Measurements from ENCODE around the gene OSBPL3. TPM values are rescaled to one million over a fixed set of nuclear protein-coding genes. Genes with fewer than 3 reads are reported as not detected.

OSBPL3 gene
- total RNA-seq, 1 experiment from 2014 or later = 11.6 TPM

- H3K79me2 ChIP-seq (ENCODE audit: low read length) = peaks cover 95% of the 10 kb centered on the region
- no peak overlapping the region for H3K27ac ChIP-seq (ENCODE audit: low read length)
- ATAC-seq = no peak
- peaks cover 5% of the 10 kb centered on the region for H3K4me1 ChIP-seq (ENCODE audit: insufficient read depth, low read length)
- TF ChIP-seq EZH2phosphoT487 (IDR thresholded peaks at IDR 0.05; ENCODE audit: borderline replicate concordance, low read length) = no peak
- TF ChIP-seq, protein P1, sequence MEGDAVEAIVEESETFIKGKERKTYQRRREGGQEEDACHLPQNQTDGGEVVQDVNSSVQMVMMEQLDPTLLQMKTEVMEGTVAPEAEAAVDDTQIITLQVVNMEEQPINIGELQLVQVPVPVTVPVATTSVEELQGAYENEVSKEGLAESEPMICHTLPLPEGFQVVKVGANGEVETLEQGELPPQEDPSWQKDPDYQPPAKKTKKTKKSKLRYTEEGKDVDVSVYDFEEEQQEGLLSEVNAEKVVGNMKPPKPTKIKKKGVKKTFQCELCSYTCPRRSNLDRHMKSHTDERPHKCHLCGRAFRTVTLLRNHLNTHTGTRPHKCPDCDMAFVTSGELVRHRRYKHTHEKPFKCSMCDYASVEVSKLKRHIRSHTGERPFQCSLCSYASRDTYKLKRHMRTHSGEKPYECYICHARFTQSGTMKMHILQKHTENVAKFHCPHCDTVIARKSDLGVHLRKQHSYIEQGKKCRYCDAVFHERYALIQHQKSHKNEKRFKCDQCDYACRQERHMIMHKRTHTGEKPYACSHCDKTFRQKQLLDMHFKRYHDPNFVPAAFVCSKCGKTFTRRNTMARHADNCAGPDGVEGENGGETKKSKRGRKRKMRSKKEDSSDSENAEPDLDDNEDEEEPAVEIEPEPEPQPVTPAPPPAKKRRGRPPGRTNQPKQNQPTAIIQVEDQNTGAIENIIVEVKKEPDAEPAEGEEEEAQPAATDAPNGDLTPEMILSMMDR (conservative IDR thresholded peaks at IDR 0.05; ENCODE audit: low read depth, low read length) = no peak
- no peak for TF ChIP-seq EZH2 (IDR thresholded peaks at IDR 0.05; ENCODE audit: low read length, unreplicated experiment)
- CTCF ChIA-PET = interaction anchor here (0.5 kb wide), 1 partner anchor 130 kb away, joined by 4 read pairs; no protein-coding TSS in a partner anchor
- intact Hi-C loops (cut with micrococcal nuclease) = no loop called here
- H3K36me3 ChIP-seq (ENCODE audit: low read depth, low read length) = no peaks in the 10 kb centered on the region
- no peak overlapping the region for H3K4me2 ChIP-seq (ENCODE audit: low read length)
- no peak overlapping the region for H3K4me3 ChIP-seq (ENCODE audit: low read length)
- no peak overlapping the region for H3K9ac ChIP-seq (ENCODE audit: low read length)
- no peaks in the 10 kb centered on the region for H3F3A ChIP-seq (ENCODE audit: low read length, unreplicated experiment)
- H3K9me3 ChIP-seq (ENCODE audit: low read length) = no peaks in the 10 kb centered on the region
- H2AFZ ChIP-seq (ENCODE audit: low read length) = no peak overlapping the region
- H3K27me3 ChIP-seq (ENCODE audit: low read length) = no peaks in the 10 kb centered on the region
- no peaks in the 10 kb centered on the region for H3K9me2 ChIP-seq (replicated peaks; ENCODE audit: low read length)
- POLR2A ChIA-PET (ENCODE audit: unreplicated experiment) = interaction anchor here (0.6 kb wide), 1 partner anchor 8 kb away, joined by 4 read pairs; no protein-coding TSS in a partner anchor
- no TSS peak for BruUV-seq (replicated peaks)
- no peak for DNase-seq
- H4K20me1 ChIP-seq (ENCODE audit: low read length) = no peaks in the 10 kb centered on the region
These were observed 24.7 kb downstream of the OSBPL3 start for GRCh38 chr7:24955313-24955712.

DNA sequence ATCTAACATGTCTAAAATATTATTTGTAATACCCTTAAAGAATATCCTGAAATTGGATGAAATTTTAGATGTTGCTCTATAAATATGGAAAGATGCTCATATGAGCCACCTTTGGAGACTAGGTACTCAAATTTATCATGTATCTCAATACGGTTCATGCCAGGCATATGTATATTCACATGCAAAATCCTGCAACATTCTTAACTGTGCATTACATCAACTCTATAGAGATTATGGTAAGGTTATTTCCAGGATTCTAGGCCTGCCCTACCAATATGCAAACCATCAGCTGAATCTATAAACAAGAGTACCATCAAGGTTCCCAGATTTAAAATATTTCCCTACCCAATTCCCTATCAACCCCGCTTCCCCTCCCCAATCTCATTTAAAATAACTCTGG lies 27.5 kb downstream of the OSBPL3 start:
- no peaks in the 10 kb centered on the region for H3K27me3 ChIP-seq (ENCODE audit: low read length)
- TF ChIP-seq EZH2 (IDR thresholded peaks at IDR 0.05; ENCODE audit: low read length, unreplicated experiment) (no peak), EZH2phosphoT487 (IDR thresholded peaks at IDR 0.05; ENCODE audit: borderline replicate concordance, low read length) (no peak)
- TF ChIP-seq, protein P1 (conservative IDR thresholded peaks at IDR 0.05; ENCODE audit: low read depth, low read length) = no peak
- H4K20me1 ChIP-seq (ENCODE audit: low read length) = no peaks in the 10 kb centered on the region
- H3K79me2 ChIP-seq (ENCODE audit: low read length) = peaks cover 93% of the 10 kb centered on the region
- intact Hi-C loops (cut with micrococcal nuclease) = no loop called here
- DNase-seq = no peak
- H3F3A ChIP-seq (ENCODE audit: low read length, unreplicated experiment) = no peaks in the 10 kb centered on the region
- ChIA-PET POLR2A (ENCODE audit: unreplicated experiment) (no interaction called here), CTCF (interaction anchor here (0.6 kb wide), 1 partner anchor 196 kb away, joined by 8 read pairs; no protein-coding TSS in a partner anchor)
- H3K9me3 ChIP-seq (ENCODE audit: low read length) = no peaks in the 10 kb centered on the region
- no TSS peak for BruUV-seq (replicated peaks)
- no peak overlapping the region for H3K4me2 ChIP-seq (ENCODE audit: low read length)
- no peaks in the 10 kb centered on the region for H3K9me2 ChIP-seq (replicated peaks; ENCODE audit: low read length)
- ATAC-seq = no peak
- H3K36me3 ChIP-seq (ENCODE audit: low read depth, low read length) = no peaks in the 10 kb centered on the region
- H3K27ac ChIP-seq (ENCODE audit: low read length) = no peak overlapping the region
- no peak overlapping the region for H3K4me3 ChIP-seq (ENCODE audit: low read length)
- H2AFZ ChIP-seq (ENCODE audit: low read length) = no peak overlapping the region
- H3K4me1 ChIP-seq (ENCODE audit: insufficient read depth, low read length) = peaks cover 22% of the 10 kb centered on the region
- H3K9ac ChIP-seq (ENCODE audit: low read length) = no peak overlapping the region

DNA sequence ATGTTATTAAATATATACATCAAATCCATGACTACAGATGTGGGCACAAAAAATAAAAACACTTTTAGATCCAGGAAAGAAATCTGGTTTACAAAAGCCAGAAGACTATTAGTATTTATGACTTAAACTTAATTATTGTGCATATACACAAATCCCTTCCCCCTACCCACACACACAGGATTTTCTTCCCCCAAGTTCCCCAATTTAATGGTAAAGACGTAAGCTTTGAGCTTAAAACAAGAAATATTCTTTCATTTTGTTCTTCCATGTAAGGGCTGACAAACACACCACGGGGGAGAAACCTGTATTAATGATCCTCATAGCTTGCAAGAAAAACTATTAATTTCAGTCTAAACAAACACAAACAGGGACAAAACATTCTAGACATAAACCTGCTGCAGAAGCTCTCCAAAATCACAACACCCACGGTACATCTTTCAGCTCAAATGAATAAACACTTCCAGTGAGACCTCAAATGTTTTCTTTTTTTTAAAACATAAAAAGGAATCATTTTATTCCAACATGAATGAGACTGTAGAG lies 28.5 kb downstream of the OSBPL3 start:
- Histone ChIP-seq H3K36me3 (ENCODE audit: low read depth, low read length) (no peaks in the 10 kb centered on the region), H3K27ac (ENCODE audit: low read length) (no peak overlapping the region), H2AFZ (ENCODE audit: low read length) (no peak overlapping the region), H3K9ac (ENCODE audit: low read length) (no peak overlapping the region), H3K4me1 (ENCODE audit: insufficient read depth, low read length) (peaks cover 22% of the 10 kb centered on the region), H3K4me2 (ENCODE audit: low read length) (no peak overlapping the region), H3K79me2 (ENCODE audit: low read length) (peaks cover 93% of the 10 kb centered on the region), H3K4me3 (ENCODE audit: low read length) (no peak overlapping the region), H3K27me3 (ENCODE audit: low read length) (no peaks in the 10 kb centered on the region), H3F3A (ENCODE audit: low read length, unreplicated experiment) (no peaks in the 10 kb centered on the region), H3K9me2 (replicated peaks; ENCODE audit: low read length) (no peaks in the 10 kb centered on the region), H4K20me1 (ENCODE audit: low read length) (no peaks in the 10 kb centered on the region), H3K9me3 (ENCODE audit: low read length) (no peaks in the 10 kb centered on the region)
- POLR2A ChIA-PET (ENCODE audit: unreplicated experiment) = no interaction called here
- DNase-seq (no peak), ATAC-seq (no peak)
- no TSS peak for BruUV-seq (replicated peaks)
- intact Hi-C loops (cut with micrococcal nuclease) = no loop called here
- CTCF ChIA-PET = interaction anchor here (0.6 to 1.3 kb wide), 2 partner anchors 30 to 195 kb away, joined by 3 to 8 read pairs; no protein-coding TSS in a partner anchor
- TF ChIP-seq, protein P1 (conservative IDR thresholded peaks at IDR 0.05; ENCODE audit: low read depth, low read length) = no peak
- TF ChIP-seq EZH2phosphoT487 (IDR thresholded peaks at IDR 0.05; ENCODE audit: borderline replicate concordance, low read length) (no peak), EZH2 (IDR thresholded peaks at IDR 0.05; ENCODE audit: low read length, unreplicated experiment) (no peak)
